GM13977 (cell line): ENCODE results near the gene CEP126.
"Not testable (repeated sequence)": the region's sequence is repeated elsewhere in the genome, so short reads cannot be mapped to it uniquely, and the experiment has no call there.

Source experiments
- DNase-seq: peaks from one replicate; pipeline ENCODE4 v3.0.0; 2012; ENCODE audit warnings: low spot score
- CTCF ChIP-seq: IDR thresholded peaks from 2 replicates; pipeline ENCODE4 v1.5.1; 2012; ENCODE audit warnings: mild to moderate bottlenecking, control low read depth; ENCODE audit not compliant: insufficient read depth; ENCODE audit errors: extremely low read depth, missing control alignments
- in situ Hi-C: fragments of 300-500 bp; cut with MboI; formaldehyde crosslinking; loops from one replicate; pipeline ENCODE4 v1.12.0; 2022; ENCODE audit warnings: low sequenced_read_pairs, low pct_unique_long_range_greater_than_20kb, mixed read lengths, inconsistent platforms; ENCODE audit not compliant: unreplicated experiment

The CEP126 gene

GRCh38 chr11:101955278-101955677 lies 40.5 kb downstream of the CEP126 start:
- DNase-seq = no peak
- in situ Hi-C loops = no loop called here
- TF ChIP-seq CTCF = no peak

GRCh38 chr11:101955701-101956100 lies 40.9 kb downstream of the CEP126 start:
- TF ChIP-seq CTCF = no peak
- no peak for DNase-seq
- in situ Hi-C loops = no loop called here

GRCh38 chr11:101960231-101960630 lies 45.4 kb downstream of the CEP126 start:
- in situ Hi-C loops = no loop called here
- DNase-seq = no peak
- no peak for TF ChIP-seq CTCF

- in situ Hi-C loops = not testable (repeated sequence)
Measured at GRCh38 chr11:101964200-101964599, 49.4 kb downstream of the CEP126 start.

GRCh38 chr11:101974255-101974654 lies 59.4 kb downstream of the CEP126 start:
- no peak for DNase-seq
- no peak for TF ChIP-seq CTCF
- in situ Hi-C loops = no loop called here

More at GRCh38 chr11:101964200-101964599, 49.4 kb downstream of the CEP126 start:
- DNase-seq = not testable (repeated sequence)

GRCh38 chr11:101974771-101975170 lies 60.0 kb downstream of the CEP126 start:
- no peak for DNase-seq
- TF ChIP-seq CTCF = no peak
- in situ Hi-C loops = no loop called here

GRCh38 chr11:101975734-101976133 lies 60.9 kb downstream of the CEP126 start:
- TF ChIP-seq CTCF = no peak
- in situ Hi-C loops = no loop called here
- DNase-seq = no peak
